ENCODE data around the gene STK24. TPM values are rescaled to one million over a fixed set of nuclear protein-coding genes. Genes with fewer than 3 reads are reported as not detected.

The STK24 gene
- total and polyA plus RNA-seq, 10 of the 15 experiments (the other 5 are each of a cell fraction or from before 2014, with no cell fraction given) = 7.5 to 115 (median 52.9) TPM

GRCh38 chr13:98476538-98476966, 100.4 kb downstream of the STK24 start:
- peak overlapping the region; percentile 67 for H3K4me2 ChIP-seq (ENCODE audit: control insufficient read depth, insufficient read depth)
- H3K79me2 ChIP-seq (ENCODE audit: control insufficient read depth, insufficient read depth, low read length) = peaks cover 39% of the 10 kb centered on the region
- H3K27ac ChIP-seq (ENCODE audit: control insufficient read depth, insufficient read depth) = peak overlapping the region; percentile 67
- POLR2A ChIA-PET = interaction anchor here (0.9 to 3.3 kb wide), 8 partner anchors 10 to 87 kb away, joined by 3 to 13 read pairs (median 4); no protein-coding TSS in a partner anchor
- H3K4me3 ChIP-seq = peak overlapping the region; percentile 13; the same call in 1 of the 2 replicates
- peaks cover 44% of the 10 kb centered on the region for H3K4me1 ChIP-seq (ENCODE audit: control insufficient read depth, insufficient read depth, low read length)
- intact Hi-C loops (cut with micrococcal nuclease; ENCODE audit: unreplicated experiment) (loop anchor here (1.0 to 2.0 kb wide), 2 partner anchors 28 to 94 kb away; no protein-coding TSS in a partner anchor), in situ Hi-C loops (cut with MboI) (no loop called here)
- H4K20me1 ChIP-seq (ENCODE audit: control insufficient read depth, insufficient read depth) = no peaks in the 10 kb centered on the region; the same call in 1 of the 2 replicates
- SMC1A ChIA-PET (ENCODE audit: uncharacterized antibody, unreplicated experiment) = interaction anchor here (0.8 to 5.5 kb wide), 10 partner anchors 12 to 177 kb away, joined by 3 to 39 read pairs (median 5); no protein-coding TSS in a partner anchor
- CTCF ChIA-PET = interaction anchor here (0.8 to 3.3 kb wide), 5 partner anchors 9 to 177 kb away, joined by 3 to 15 read pairs (median 4); no protein-coding TSS in a partner anchor
- H2AFZ ChIP-seq (ENCODE audit: control insufficient read depth, low read depth, low read length) = no peak overlapping the region; the same call in 1 of the 2 replicates
- RAD21 ChIA-PET (ENCODE audit: unreplicated experiment) = interaction anchor here (0.9 to 2.2 kb wide), 9 partner anchors 20 to 177 kb away, joined by 3 to 8 read pairs (median 4); no protein-coding TSS in a partner anchor
- peak; percentile 98 for FAIRE-seq
- 15% methylated on average over 13 of the region's 13 CpGs for WGBS (ENCODE audit: insufficient coverage, insufficient replicate concordance, low lambda C conversion rate, missing lambda C conversion rate)
- H3K9ac ChIP-seq (ENCODE audit: control insufficient read depth, insufficient read depth, low read length) = no peak overlapping the region
- H3K36me3 ChIP-seq (ENCODE audit: control insufficient read depth in 2 of 2, insufficient read depth in 2 of 2, low read length in 1 of 2) = peaks cover 18 to 25% of the 10 kb centered on the region in 2 experiments
- no TSS peak for BruUV-seq (replicated peaks)
- no peaks in the 10 kb centered on the region for H3K9me3 ChIP-seq (replicated peaks; ENCODE audit: control insufficient read depth, insufficient read depth, low read length)
- peak; percentile 90 for DNase-seq (ENCODE audit: low read depth, low spot score)
- peak; percentile 94 for ATAC-seq
- no peaks in the 10 kb centered on the region for H3K27me3 ChIP-seq (replicated peaks in 1 of 2; ENCODE audit: control insufficient read depth in 2 of 2, insufficient read depth in 2 of 2, low read length in 1 of 2)
- TF ChIP-seq, protein P1, sequence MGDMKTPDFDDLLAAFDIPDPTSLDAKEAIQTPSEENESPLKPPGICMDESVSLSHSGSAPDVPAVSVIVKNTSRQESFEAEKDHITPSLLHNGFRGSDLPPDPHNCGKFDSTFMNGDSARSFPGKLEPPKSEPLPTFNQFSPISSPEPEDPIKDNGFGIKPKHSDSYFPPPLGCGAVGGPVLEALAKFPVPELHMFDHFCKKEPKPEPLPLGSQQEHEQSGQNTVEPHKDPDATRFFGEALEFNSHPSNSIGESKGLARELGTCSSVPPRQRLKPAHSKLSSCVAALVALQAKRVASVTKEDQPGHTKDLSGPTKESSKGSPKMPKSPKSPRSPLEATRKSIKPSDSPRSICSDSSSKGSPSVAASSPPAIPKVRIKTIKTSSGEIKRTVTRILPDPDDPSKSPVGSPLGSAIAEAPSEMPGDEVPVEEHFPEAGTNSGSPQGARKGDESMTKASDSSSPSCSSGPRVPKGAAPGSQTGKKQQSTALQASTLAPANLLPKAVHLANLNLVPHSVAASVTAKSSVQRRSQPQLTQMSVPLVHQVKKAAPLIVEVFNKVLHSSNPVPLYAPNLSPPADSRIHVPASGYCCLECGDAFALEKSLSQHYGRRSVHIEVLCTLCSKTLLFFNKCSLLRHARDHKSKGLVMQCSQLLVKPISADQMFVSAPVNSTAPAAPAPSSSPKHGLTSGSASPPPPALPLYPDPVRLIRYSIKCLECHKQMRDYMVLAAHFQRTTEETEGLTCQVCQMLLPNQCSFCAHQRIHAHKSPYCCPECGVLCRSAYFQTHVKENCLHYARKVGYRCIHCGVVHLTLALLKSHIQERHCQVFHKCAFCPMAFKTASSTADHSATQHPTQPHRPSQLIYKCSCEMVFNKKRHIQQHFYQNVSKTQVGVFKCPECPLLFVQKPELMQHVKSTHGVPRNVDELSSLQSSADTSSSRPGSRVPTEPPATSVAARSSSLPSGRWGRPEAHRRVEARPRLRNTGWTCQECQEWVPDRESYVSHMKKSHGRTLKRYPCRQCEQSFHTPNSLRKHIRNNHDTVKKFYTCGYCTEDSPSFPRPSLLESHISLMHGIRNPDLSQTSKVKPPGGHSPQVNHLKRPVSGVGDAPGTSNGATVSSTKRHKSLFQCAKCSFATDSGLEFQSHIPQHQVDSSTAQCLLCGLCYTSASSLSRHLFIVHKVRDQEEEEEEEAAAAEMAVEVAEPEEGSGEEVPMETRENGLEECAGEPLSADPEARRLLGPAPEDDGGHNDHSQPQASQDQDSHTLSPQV (IDR thresholded peaks at IDR 0.05) = no peak
- TF ChIP-seq MTA3 (IDR thresholded peaks at IDR 0.05; ENCODE audit: borderline replicate concordance, low read length) (peak; percentile 98), ATF7 (IDR thresholded peaks at IDR 0.05; ENCODE audit: low read depth) (peak; percentile 85), TCF12 (IDR thresholded peaks at IDR 0.05; ENCODE audit: low read depth, low read length) (peak; percentile 92), RBBP5 (conservative IDR thresholded peaks at IDR 0.05) (no peak), HDAC2 (IDR thresholded peaks at IDR 0.05) (no peak), NR2F1 (conservative IDR thresholded peaks at IDR 0.05) (peak; percentile 91), HDGF (IDR thresholded peaks at IDR 0.05) (peak; percentile 79; the same call in 1 of the 2 replicates), SMC3 (IDR thresholded peaks at IDR 0.05; ENCODE audit: borderline replicate concordance, low read length) (peak; percentile 10; the same call in 1 of the 2 replicates), MYB (IDR thresholded peaks at IDR 0.05; ENCODE audit: borderline replicate concordance, low read depth, low read length) (no peak), ATF2 (IDR thresholded peaks at IDR 0.05; ENCODE audit: low read length) (peak; percentile 90; the same call in 1 of the 2 replicates), SUPT20H (IDR thresholded peaks at IDR 0.05; ENCODE audit: borderline replicate concordance, control insufficient read depth, low read depth, low read length) (no peak), KAT2A (conservative IDR thresholded peaks at IDR 0.05; ENCODE audit: control insufficient read depth, low read depth, low read length) (no peak), CBFB (IDR thresholded peaks at IDR 0.05; ENCODE audit: low read depth) (peak; percentile 98), ZNF274 (IDR thresholded peaks at IDR 0.05; ENCODE audit: insufficient read depth, insufficient read length) (no peak), FOS (IDR thresholded peaks at IDR 0.05; ENCODE audit: borderline replicate concordance, extremely low read depth, insufficient read length) (no peak), BACH1 (IDR thresholded peaks at IDR 0.05; ENCODE audit: borderline replicate concordance) (peak; percentile 90), IRF4 (IDR thresholded peaks at IDR 0.05; ENCODE audit: low read depth, low read length) (peak; percentile 100), CHD4 (IDR thresholded peaks at IDR 0.05) (no peak), FOXM1 (IDR thresholded peaks at IDR 0.05; ENCODE audit: low read depth, low read length) (peak; percentile 98), RUNX3 (IDR thresholded peaks at IDR 0.05; ENCODE audit: low read length) (peak; percentile 99), GABPA (IDR thresholded peaks at IDR 0.05; ENCODE audit: low read depth) (peak; percentile 88)
